ENCODE results near the gene MED4.

Gene MED4, protein sequence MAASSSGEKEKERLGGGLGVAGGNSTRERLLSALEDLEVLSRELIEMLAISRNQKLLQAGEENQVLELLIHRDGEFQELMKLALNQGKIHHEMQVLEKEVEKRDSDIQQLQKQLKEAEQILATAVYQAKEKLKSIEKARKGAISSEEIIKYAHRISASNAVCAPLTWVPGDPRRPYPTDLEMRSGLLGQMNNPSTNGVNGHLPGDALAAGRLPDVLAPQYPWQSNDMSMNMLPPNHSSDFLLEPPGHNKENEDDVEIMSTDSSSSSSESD

GRCh38 chr13:48094781-48095502 is at the start of gene MED4:
Gene MED4 (minus strand): TSS chr13:48095104. CDS start chr13:48095078, 26 bp downstream.
- DNase-seq, result peak; percentile 98

- no peak for DNase-seq
Measured at GRCh38 chr13:48144413-48145035, 49.6 kb upstream of the MED4 start.

DNA sequence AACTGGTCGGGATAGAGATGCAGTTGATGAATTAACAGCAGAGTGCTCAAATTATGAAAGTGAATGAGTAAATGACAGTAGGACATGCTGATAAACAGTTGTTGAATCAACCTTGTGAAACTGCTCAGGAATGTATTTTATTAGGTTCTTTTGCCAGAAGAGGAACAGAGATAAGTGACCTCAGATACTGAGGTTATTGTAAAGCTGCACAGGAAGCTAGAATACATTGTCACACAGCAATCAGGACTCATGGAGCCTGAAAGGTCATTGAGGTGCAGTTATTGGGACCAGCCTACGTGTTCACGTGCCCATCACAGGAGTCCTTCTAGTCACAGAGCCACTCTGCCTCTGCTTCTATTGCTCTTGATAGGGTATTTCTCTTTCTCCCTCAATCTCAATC is 47.5 kb upstream of the MED4 start:
- DNase-seq, result no peak

DNA sequence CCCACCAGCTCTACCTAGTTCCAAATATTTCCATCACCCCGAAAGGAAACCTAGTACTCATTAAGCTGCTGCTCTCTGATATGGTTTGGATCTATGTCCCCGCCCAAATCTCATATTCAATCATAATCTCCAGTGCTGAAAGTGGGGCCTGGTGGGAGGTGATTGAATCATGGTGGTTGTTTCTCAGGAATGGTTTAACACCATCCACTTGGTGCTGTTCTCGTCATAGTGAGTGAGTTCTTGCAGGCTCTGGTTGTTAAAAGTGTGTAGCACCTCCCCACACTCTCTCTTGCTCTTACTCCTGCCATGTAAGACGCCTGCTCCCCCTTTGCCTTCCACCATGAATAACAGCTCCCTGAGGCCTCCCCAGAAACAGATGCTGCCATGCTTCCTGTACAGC is 43.4 kb upstream of the MED4 start:
- peak; percentile 10 for DNase-seq

- DNase-seq, result no peak
Measured at GRCh38 chr13:48132961-48133360, 38.1 kb upstream of the MED4 start.

DNA sequence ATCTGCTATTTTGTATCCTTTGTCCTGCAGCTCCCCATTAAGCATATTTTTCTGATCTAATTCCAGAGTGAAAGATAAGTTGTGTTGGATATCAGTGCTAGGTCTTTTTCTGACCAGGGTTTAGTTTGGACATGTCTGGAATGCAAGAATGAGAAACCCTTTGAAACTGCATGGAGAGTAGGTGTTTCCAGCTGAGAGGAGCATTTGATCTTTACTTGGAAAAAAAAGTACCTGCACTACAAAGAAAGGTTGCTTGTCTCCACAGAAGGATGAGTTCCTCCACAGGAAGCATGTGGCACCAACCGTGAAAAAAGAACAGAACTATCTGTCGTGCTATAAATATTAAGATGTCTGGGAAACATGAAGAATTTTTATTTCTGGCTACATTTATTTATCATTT is 36.6 kb upstream of the MED4 start:
- no peak for DNase-seq

- peak; percentile 69 for DNase-seq
Measured at GRCh38 chr13:48126944-48127830, 32.3 kb upstream of the MED4 start.

DNA sequence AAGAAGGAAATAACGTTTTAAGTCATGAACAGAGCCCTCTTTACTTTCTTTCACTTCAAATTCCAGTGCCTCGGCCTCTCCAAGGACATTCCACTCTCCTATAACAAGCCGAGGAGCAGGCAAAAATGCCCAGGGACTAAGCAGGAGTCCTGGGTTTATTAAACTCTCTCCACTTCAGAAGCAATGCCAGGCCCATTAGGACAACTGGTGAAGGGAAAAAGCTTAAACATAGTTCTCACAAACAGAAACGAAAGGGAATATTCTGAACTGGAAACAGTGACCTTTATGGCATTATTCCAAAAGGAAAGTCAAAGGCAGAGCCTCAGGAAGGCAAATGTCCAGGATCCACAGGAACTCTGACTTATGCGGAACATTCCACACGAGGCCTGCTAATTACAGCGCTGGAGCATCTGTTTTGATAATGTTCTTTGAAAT is 30.9 kb upstream of the MED4 start:
- DNase-seq, result no peak

GRCh38 chr13:48123812-48124211 is 28.9 kb upstream of the MED4 start:
- no peak for DNase-seq

GRCh38 chr13:48121733-48122132 is 26.8 kb upstream of the MED4 start:
- DNase-seq, result no peak

DNA sequence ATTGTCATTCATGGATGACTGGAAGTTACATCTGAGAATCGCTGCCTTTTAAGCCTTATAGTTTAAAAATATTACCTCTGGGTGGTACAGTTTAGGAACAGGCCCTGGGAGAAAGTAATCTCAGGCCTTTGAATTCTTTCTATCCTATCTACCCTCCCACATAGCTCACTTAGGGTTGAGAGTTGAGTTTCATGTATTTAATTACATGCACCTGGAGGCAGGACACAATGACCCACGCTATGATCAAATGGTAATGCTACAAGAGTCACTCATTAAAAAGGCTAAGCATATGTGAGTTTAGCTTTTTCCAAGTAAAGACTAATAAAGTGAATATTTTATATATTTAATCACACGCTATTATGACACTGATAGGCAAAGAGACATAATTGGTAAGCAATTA is 25.3 kb upstream of the MED4 start:
- DNase-seq, result no peak

- no peak for DNase-seq
Measured at GRCh38 chr13:48118030-48118429, 23.1 kb upstream of the MED4 start.

GRCh38 chr13:48116808-48117207 is 21.9 kb upstream of the MED4 start:
- DNase-seq, result no peak

- no peak for DNase-seq
Measured at GRCh38 chr13:48113756-48114130, 18.8 kb upstream of the MED4 start.

DNA sequence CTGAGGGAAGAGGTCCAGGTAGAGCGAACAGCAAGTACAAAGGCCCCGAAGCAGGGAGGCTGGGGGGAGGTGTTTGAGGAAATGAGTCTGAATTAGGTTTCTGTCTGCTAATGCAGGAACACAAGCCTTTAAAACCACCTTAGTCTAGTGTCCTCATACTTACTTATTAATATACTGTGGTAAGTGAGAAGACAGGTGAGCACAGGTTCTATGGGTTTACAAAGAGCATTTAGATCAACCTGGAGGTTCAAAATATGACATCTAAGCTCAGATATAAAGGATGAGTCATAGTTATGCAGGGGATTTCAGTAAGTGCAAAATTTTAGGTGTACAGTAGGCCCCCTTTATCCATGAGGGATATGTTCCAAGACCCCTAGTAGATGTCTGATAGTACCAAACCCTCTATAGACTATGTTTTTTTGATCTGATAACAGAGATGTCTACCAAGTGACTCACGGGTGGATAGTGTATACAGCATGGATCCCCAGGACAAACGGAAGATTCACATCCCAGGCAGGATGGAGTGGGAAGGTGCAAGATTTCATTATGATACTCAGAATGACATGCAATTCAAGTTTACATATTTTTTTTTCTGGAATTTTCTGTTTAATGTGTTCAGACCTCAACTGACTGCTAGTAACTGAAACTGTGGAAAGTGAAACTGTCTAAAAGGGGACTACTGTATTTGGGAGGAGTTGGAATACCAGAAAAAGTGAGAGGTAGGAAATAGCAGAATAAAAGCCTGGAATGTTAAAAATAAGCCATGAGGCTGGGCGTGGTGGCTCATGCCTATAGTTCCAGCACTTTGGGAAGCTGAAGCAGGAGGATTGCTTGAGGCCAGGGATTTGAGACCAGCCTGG is 18.2 kb upstream of the MED4 start:
- no peak for DNase-seq

DNA sequence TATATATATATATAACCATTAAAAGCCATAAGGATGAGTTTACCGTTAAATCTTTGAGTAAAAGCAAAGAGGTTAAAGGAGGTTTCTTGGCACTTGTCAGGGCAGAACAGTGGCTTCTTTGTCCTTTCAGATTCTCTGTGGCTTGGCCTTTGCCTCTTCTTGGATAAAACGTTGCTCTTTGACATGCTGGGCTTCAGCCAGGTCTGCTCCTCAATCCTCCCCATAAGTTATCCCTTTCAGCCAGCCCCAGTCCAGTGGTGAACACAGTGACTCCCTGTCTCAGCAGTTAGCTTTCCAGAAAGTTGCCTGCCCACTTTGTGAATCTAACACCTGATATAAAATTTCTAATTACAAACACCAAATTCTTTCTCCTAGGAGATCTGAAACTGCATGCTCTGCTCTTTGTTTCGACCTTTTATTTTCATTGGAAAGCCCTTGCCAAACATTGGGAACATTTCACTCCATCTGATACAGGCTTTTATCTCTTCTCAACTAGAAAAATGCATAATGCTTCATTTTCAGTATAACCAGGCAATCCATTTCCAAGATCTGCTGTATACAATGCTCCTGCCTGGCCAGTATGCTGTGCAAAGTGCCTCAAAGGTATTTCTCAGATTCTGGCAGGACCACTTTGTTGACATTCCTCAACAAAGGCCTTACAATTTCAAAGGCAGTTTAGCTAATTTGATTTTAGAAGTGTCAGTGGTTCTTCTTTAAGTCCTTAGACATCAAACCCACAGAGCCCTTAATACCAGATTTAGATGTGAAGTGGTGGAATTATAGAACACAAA is 16.2 kb upstream of the MED4 start:
- DNase-seq, result no peak

DNA sequence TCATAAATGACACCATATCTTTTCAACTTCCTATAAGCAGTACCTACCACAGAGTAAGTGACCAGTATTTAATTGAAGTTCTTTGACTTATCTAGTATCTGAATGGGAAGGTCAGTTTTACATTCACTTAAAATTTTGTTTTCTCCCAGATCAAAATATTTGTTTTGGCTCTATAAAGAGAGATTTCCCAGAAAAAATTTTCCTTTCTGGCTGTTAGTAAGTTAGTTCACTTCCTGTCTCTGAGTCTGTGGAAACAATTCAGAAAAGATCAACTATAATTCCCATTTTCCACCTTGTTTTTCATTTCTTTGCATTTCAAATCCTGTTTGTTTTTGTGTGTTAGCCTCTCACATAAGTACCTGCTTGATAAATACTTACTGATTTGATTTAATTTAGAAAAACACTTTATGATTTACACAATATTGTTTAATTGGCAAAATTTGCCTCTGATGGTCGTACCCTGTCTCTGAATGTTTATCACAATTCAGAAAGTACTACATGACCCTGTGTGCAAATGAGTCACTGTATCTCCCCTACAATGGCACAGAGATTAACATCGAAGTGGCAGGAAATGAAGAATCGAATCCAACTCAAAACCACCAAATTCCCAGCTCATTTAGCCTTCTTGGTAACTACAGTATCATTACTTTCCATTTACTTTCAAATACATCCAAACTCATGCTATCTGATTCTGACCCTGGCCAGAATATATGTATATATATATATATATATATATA is 15.4 kb upstream of the MED4 start:
- DNase-seq, result no peak

- no peak for DNase-seq
Measured at GRCh38 chr13:48108106-48108505, 13.2 kb upstream of the MED4 start.

GRCh38 chr13:48097793-48098192 is 2.9 kb upstream of the MED4 start:
- DNase-seq, result no peak

DNA sequence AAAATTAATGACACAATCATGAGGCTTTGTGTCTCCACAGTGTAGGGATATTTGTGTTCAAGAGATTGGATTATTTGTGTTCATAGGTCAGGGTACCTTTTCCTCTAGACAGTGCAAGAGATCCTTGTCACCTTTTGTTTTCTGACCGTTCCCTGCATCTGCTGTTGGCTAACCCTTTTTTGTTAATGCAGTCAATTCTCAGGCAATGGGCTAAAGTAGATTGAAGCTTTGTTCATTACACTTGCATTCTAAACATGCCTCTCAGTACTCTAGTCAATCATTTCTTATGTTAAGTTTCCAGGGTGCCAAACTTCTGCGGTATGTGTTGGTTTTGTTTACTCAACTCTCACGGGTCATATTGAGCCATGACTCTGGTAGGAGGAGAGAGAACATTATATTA is 1.8 kb upstream of the MED4 start:
- no peak for DNase-seq

GRCh38 chr13:48094404-48094780 is 512 bp downstream of the MED4 start:
- peak; percentile 3 for DNase-seq
